ACC112 (cell line): Measurements from ENCODE around the gene HHLA2.

Experiments used
- H2AFZ ChIP-seq: fragments of 200-600 bp; sonication (generic); one replicate; pipeline ENCODE4 v1.6.0; 2017; ENCODE audit warnings: antibody characterized with exemption, low read length; ENCODE audit not compliant: unreplicated experiment
- H3K27ac ChIP-seq: fragments of 200-600 bp; sonication (generic); 2 replicates; pipeline ENCODE4 v1.5.1; 2014; ENCODE audit warnings: low read depth, mild to moderate bottlenecking, antibody characterized with exemption, low read length, moderate library complexity
- H3K27me3 ChIP-seq: fragments of 200-600 bp; sonication (generic); 2 replicates; pipeline ENCODE4 v1.6.1; 2014; ENCODE audit warnings: mild to moderate bottlenecking, antibody characterized with exemption, low read length, moderate library complexity, mixed read lengths; ENCODE audit not compliant: insufficient read depth
- H3K36me3 ChIP-seq: fragments of 200-600 bp; sonication (generic); 2 replicates; pipeline ENCODE4 v1.6.1; 2016; ENCODE audit warnings: mild to moderate bottlenecking, antibody characterized with exemption, low read length, moderate library complexity, mixed read lengths; ENCODE audit not compliant: insufficient read depth
- H3K4me1 ChIP-seq: fragments of 200-600 bp; sonication (generic); one replicate; pipeline ENCODE4 v1.6.1; 2016; ENCODE audit warnings: low read length, mixed read lengths; ENCODE audit not compliant: insufficient read depth, unreplicated experiment, control insufficient read depth
- H3K4me3 ChIP-seq: fragments of 200-600 bp; sonication (generic); 2 replicates; pipeline ENCODE4 v1.5.1; 2014; ENCODE audit warnings: mild to moderate bottlenecking, low read depth, low read length
- H3K79me2 ChIP-seq: fragments of 200-600 bp; sonication (generic); one replicate; pipeline ENCODE4 v1.6.0; 2016; ENCODE audit warnings: low read length; ENCODE audit not compliant: control insufficient read depth, unreplicated experiment, insufficient read depth

Gene HHLA2

DNA sequence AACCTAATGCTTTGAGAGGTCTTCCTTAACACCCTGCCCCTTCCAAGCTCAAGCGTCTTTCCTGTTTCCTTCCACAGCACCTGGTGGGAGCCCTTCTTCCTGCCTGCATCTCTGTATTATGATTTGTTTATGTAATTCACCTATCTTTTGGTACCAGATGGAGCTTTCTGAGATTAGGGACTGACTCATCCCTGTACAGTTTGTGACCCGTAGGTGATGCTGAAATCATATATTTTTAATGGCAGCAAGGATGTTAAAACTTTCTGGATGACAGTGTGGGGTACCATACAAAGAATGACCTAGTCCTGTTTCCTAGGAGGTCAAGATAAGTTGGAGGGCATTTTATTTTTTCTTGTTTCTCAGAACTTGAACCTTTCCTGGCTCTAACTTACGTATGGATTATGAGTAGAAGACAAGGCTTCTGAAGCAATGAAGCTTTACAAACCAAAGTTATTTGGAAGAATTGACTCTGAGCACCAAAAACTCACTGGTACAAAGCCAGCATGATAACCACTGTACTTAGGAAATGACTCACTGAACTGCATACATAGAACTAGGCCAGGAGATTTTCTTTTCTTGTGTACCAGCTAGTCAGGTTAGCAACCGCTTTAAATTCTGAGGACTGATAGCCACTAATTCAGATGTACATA, 46.6 kb downstream of the HHLA2 start:
- Histone ChIP-seq H3K4me3 (no peak overlapping the region), H2AFZ (no peak overlapping the region), H3K79me2 (no peaks in the 10 kb centered on the region)

GRCh38 chr3:108343491-108343890, 47.1 kb downstream of the HHLA2 start:
- Histone ChIP-seq H3K4me3 (no peak overlapping the region), H3K27ac (no peak overlapping the region), H3K4me1 (peaks cover 8% of the 10 kb centered on the region), H3K36me3 (no peaks in the 10 kb centered on the region), H3K79me2 (no peaks in the 10 kb centered on the region), H3K27me3 (peaks cover 4% of the 10 kb centered on the region; the same call in 1 of the 2 replicates), H2AFZ (no peak overlapping the region)

More for the DNA sequence above, 46.6 kb downstream of the HHLA2 start:
- peaks cover 4% of the 10 kb centered on the region; the same call in 1 of the 2 replicates for H3K27me3 ChIP-seq
- H3K4me1 ChIP-seq = peaks cover 8% of the 10 kb centered on the region
- H3K27ac ChIP-seq = no peak overlapping the region
- no peaks in the 10 kb centered on the region for H3K36me3 ChIP-seq

- no peak overlapping the region for H3K27ac ChIP-seq
- H3K36me3 ChIP-seq = no peaks in the 10 kb centered on the region
- H3K4me1 ChIP-seq = peaks cover 8% of the 10 kb centered on the region
- no peaks in the 10 kb centered on the region for H3K79me2 ChIP-seq
- H2AFZ ChIP-seq = no peak overlapping the region
- H3K4me3 ChIP-seq = no peak overlapping the region
- peaks cover 4% of the 10 kb centered on the region; the same call in 1 of the 2 replicates for H3K27me3 ChIP-seq
Measured at GRCh38 chr3:108345492-108346205, 49.3 kb downstream of the HHLA2 start.

DNA sequence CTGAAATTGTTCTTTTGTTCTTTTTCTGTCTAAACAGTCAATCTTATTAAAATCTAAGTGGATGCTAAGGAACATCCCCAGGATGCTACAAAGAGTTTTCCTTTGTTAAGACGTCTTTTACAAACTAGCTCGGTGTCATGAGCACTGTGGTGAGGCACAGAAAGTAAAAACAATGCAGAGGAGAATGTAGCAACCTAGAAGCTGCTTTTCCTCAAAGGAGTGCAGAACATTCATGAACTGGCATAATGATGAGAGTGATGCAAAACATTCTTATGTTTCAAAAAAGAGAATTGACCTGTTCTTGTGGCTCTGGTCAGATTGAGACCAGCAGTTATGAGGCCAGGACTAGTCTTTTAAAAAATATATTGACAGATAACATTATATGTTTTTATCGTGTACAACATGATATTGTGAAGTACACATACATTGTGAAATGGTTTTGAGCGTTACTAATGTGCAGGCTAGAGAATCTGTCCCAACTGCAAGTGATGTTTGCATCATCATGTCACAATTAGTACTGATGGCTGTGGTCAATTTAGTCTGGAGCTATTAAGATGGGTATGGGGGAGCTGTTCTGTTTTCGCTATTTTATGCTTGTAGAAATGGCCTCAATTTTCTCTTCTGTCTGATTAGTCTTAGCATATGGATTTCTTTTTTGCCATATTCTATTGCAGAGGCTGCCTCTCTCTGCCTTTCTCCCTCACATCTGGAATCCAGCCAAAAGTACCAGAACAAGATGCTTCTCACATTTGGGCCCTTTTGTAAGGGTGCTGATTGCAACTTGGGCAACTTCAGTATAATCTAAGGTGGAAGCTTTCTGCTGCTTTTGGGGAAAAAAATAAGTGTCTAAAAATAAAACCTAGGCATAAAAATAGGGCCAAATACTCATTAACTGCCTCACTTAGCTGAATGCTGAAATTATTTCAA, 50.2 kb downstream of the HHLA2 start:
- H3K4me3 ChIP-seq = no peak overlapping the region
- no peaks in the 10 kb centered on the region for H3K36me3 ChIP-seq
- no peaks in the 10 kb centered on the region for H3K79me2 ChIP-seq
- H3K4me1 ChIP-seq = peaks cover 8% of the 10 kb centered on the region
- H3K27ac ChIP-seq = no peak overlapping the region
- no peak overlapping the region for H2AFZ ChIP-seq
- H3K27me3 ChIP-seq = peaks cover 4% of the 10 kb centered on the region; the same call in 1 of the 2 replicates

- no peak overlapping the region for H2AFZ ChIP-seq
- no peaks in the 10 kb centered on the region for H3K36me3 ChIP-seq
- H3K4me3 ChIP-seq = no peak overlapping the region
Measured at GRCh38 chr3:108352176-108352575, 55.8 kb downstream of the HHLA2 start.

DNA sequence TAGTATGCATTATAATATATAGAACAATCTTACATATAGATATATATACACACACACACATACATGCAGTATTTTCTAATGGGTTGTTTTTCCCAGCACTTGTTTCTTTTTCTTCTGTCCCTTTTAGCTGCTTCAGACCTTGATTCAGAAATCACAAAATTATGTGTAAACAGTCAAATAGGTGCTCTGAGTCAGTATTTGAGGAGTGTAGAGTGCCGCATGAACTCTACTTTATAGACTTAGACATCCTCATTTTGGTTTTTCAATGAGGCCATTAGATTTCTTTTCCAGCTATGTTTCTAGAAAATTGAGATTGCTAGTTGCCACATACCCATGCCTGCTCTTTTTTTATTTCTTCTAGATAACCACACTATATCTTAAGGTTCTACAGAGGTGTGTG, 58.2 kb downstream of the HHLA2 start:
- H3K27ac ChIP-seq = no peak overlapping the region
- H2AFZ ChIP-seq = no peak overlapping the region
- H3K36me3 ChIP-seq = no peaks in the 10 kb centered on the region
- H3K4me3 ChIP-seq = no peak overlapping the region
- H3K27me3 ChIP-seq = peaks cover 15% of the 10 kb centered on the region
- no peaks in the 10 kb centered on the region for H3K79me2 ChIP-seq
- H3K4me1 ChIP-seq = no peaks in the 10 kb centered on the region

More at GRCh38 chr3:108352176-108352575, 55.8 kb downstream of the HHLA2 start:
- Histone ChIP-seq H3K79me2 (no peaks in the 10 kb centered on the region), H3K27ac (no peak overlapping the region), H3K27me3 (peaks cover 4% of the 10 kb centered on the region; the same call in 1 of the 2 replicates), H3K4me1 (no peaks in the 10 kb centered on the region)

GRCh38 chr3:108357042-108357441, 60.7 kb downstream of the HHLA2 start:
- H3K27me3 ChIP-seq = peaks cover 35% of the 10 kb centered on the region
- H3K79me2 ChIP-seq = no peaks in the 10 kb centered on the region
- H3K4me3 ChIP-seq = no peak overlapping the region
- no peaks in the 10 kb centered on the region for H3K36me3 ChIP-seq
- no peaks in the 10 kb centered on the region for H3K4me1 ChIP-seq
- no peak overlapping the region for H2AFZ ChIP-seq
- H3K27ac ChIP-seq = no peak overlapping the region

DNA sequence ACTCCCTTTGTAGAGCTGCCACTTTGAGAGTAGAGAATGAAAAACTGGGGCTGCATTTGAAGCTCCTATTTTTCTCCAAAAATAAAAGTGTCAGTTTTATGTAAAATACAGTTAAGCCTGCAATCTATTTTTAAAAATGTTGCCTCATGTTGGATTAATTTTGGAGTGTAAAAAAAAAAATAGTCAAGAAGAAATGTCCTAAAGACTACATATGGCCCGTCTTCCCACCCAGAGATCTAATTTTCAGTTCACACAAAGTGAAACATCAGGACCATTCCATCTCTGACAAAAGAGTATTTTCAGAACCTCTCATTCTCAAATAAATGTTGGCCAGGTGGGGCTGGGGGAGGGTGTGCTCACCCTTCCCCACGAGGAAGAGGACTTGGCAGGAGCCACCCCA, 62.7 kb downstream of the HHLA2 start:
- Histone ChIP-seq H3K79me2 (no peaks in the 10 kb centered on the region), H2AFZ (no peak overlapping the region), H3K27me3 (peaks cover 50% of the 10 kb centered on the region), H3K4me1 (no peaks in the 10 kb centered on the region), H3K4me3 (no peak overlapping the region), H3K36me3 (no peaks in the 10 kb centered on the region), H3K27ac (no peak overlapping the region)

DNA sequence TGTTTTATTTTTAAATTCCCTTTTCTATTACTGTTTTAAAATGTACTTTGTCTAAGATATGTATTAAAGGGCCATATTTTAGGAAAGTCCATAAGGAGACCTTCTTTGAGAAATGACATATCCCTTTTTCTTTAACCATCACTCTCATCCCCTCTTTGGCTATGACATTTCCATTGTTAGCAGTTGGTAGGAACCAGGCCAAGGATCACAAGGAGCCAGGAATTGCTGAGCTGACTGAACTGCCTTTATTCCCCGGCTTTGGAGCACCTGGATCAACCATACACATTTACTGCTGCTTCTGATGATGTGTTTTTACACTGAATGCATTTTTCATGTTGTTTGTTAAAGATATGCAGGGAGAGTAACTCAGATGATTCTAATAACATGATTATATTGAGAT, 79.7 kb downstream of the HHLA2 start:
- Histone ChIP-seq H3K27ac (no peak overlapping the region), H3K36me3 (no peaks in the 10 kb centered on the region), H2AFZ (no peak overlapping the region), H3K27me3 (no peaks in the 10 kb centered on the region), H3K4me1 (no peaks in the 10 kb centered on the region), H3K4me3 (no peak overlapping the region), H3K79me2 (no peaks in the 10 kb centered on the region)

DNA sequence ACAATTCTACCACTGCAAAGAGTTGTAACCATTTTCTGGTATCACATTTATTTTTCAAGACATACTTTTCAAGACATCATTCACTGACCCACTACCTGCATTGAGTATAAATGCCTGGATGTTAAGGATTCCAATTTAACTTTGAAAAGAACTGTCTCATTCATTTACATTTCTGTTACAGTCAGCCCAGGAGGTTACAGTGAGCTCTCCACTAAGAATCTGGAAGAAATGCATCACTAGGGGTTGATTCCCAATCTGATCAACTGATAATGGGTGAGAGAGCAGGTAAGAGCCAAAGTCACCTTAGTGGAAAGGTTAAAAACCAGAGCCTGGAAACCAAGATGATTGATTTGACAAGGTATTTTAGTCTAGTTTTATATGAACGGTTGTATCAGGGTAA, 81.0 kb downstream of the HHLA2 start:
- no peaks in the 10 kb centered on the region for H3K27me3 ChIP-seq
- no peak overlapping the region for H2AFZ ChIP-seq
- H3K36me3 ChIP-seq = no peaks in the 10 kb centered on the region
- no peak overlapping the region for H3K4me3 ChIP-seq
- H3K79me2 ChIP-seq = no peaks in the 10 kb centered on the region
- no peak overlapping the region for H3K27ac ChIP-seq
- H3K4me1 ChIP-seq = no peaks in the 10 kb centered on the region
